Left ventricle myocardium inferior (tissue), 1 donor: ENCODE results near the gene TJP2. TPM values are rescaled to one million over a fixed set of nuclear protein-coding genes. Genes with fewer than 3 reads are reported as not detected.

Source experiments
- DNase-seq: peaks from one replicate; pipeline ENCODE4 v3.0.0-alpha.2; 2020
- H3K27ac ChIP-seq: fragments of 200-600 bp; replicated peaks from 2 replicates; pipeline ENCODE4 v1.8.0; 2021
- H3K27me3 ChIP-seq: fragments of 200-600 bp; 2 replicates; pipeline ENCODE4 v1.8.0; 2021; ENCODE audit warnings: low read depth
- H3K36me3 ChIP-seq: fragments of 200-600 bp; 2 replicates; pipeline ENCODE4 v1.8.0; 2021
- H3K4me1 ChIP-seq: fragments of 200-600 bp; 2 replicates; pipeline ENCODE4 v1.8.0; 2021
- H3K4me3 ChIP-seq: fragments of 200-600 bp; 2 replicates; pipeline ENCODE4 v1.8.0; 2021; ENCODE audit warnings: mild to moderate bottlenecking, moderate library complexity
- H3K9me3 ChIP-seq: fragments of 200-600 bp; replicated peaks from 2 replicates; pipeline ENCODE4 v1.8.0; 2021
- CTCF ChIP-seq: fragments of 200-600 bp; IDR thresholded peaks from 2 replicates; pipeline ENCODE4 v1.8.0; 2021; ENCODE audit warnings: antibody characterized with exemption, mild to moderate bottlenecking, borderline replicate concordance
- intact Hi-C: fragments of 100-400 bp; cut with micrococcal nuclease; formaldehyde crosslinking; loops from one replicate; pipeline ENCODE4 v1.11.0; 2022
- total RNA-seq: library from RNA; stranded (reverse); fragmentation: NEBNext Ultra II Directional; extraction: Animal tissue kit (Norgen Biotek cat#: 25700); gene quantifications from one replicate; pipeline ENCODE4 v1.2.1, GENCODE V29; 2021
- donor health status: DM: no; HTN: yes; CAD: no; lungs with severe emphysema.

The TJP2 gene
- total RNA-seq, 1 donor from 2014 or later = 130 TPM

GRCh38 chr9:69307446-69308205, 133.5 kb downstream of the TJP2 start:
- Histone ChIP-seq H3K4me3 (no peak overlapping the region), H3K36me3 (no peaks in the 10 kb centered on the region), H3K27ac (peak overlapping the region; percentile 68), H3K27me3 (no peaks in the 10 kb centered on the region), H3K9me3 (peaks cover 3% of the 10 kb centered on the region), H3K4me1 (peaks cover 15% of the 10 kb centered on the region)
- intact Hi-C loops = no loop called here
- TF ChIP-seq CTCF = peak; percentile 29
- DNase-seq = no peak

GRCh38 chr9:69308206-69308931, 134.3 kb downstream of the TJP2 start:
- Histone ChIP-seq H3K4me1 (peaks cover 15% of the 10 kb centered on the region), H3K27ac (peak overlapping the region; percentile 68), H3K4me3 (no peak overlapping the region), H3K27me3 (no peaks in the 10 kb centered on the region), H3K9me3 (peaks cover 11% of the 10 kb centered on the region), H3K36me3 (no peaks in the 10 kb centered on the region)
- TF ChIP-seq CTCF = no peak
- intact Hi-C loops = no loop called here
- DNase-seq = no peak

- H3K4me3 ChIP-seq = no peak overlapping the region
- no peak for DNase-seq
- H3K36me3 ChIP-seq = no peaks in the 10 kb centered on the region
Measured at GRCh38 chr9:69313175-69313574, 139.1 kb downstream of the TJP2 start.

GRCh38 chr9:69314547-69314946, 140.5 kb downstream of the TJP2 start:
- Histone ChIP-seq H3K4me1 (no peaks in the 10 kb centered on the region), H3K27ac (no peak overlapping the region), H3K27me3 (no peaks in the 10 kb centered on the region), H3K9me3 (peaks cover 16% of the 10 kb centered on the region), H3K36me3 (no peaks in the 10 kb centered on the region), H3K4me3 (no peak overlapping the region)
- no peak for DNase-seq
- no peak for TF ChIP-seq CTCF
- intact Hi-C loops = no loop called here

More at GRCh38 chr9:69313175-69313574, 139.1 kb downstream of the TJP2 start:
- Histone ChIP-seq H3K27ac (no peak overlapping the region), H3K27me3 (no peaks in the 10 kb centered on the region), H3K9me3 (peaks cover 16% of the 10 kb centered on the region), H3K4me1 (peaks cover 3% of the 10 kb centered on the region)
- intact Hi-C loops = no loop called here
- no peak for TF ChIP-seq CTCF

GRCh38 chr9:69317081-69317480, 143.0 kb downstream of the TJP2 start:
- Histone ChIP-seq H3K36me3 (no peaks in the 10 kb centered on the region), H3K4me1 (peaks cover 3% of the 10 kb centered on the region), H3K4me3 (no peak overlapping the region), H3K9me3 (peaks cover 16% of the 10 kb centered on the region), H3K27me3 (no peaks in the 10 kb centered on the region), H3K27ac (no peak overlapping the region)
- intact Hi-C loops = no loop called here
- no peak for TF ChIP-seq CTCF
- DNase-seq = no peak
